H9 (cell line): Measurements from ENCODE around the gene KCNIP3. TPM values are rescaled to one million over a fixed set of nuclear protein-coding genes. Genes with fewer than 3 reads are reported as not detected.

ENCODE experiments used
- DNase-seq: peaks from one replicate; pipeline ENCODE4 v3.0.0-alpha.2; 2017
- H2AFZ ChIP-seq: one replicate; pipeline ENCODE4 v1.6.1; 2013; ENCODE audit warnings: mild to moderate bottlenecking, low read length, control low read depth, moderate library complexity
- H2AK5ac ChIP-seq: 2 replicates; pipeline ENCODE4 v1.6.1; 2013; ENCODE audit warnings: low read length, control low read depth, mixed read lengths; ENCODE audit not compliant: insufficient read length
- H2BK120ac ChIP-seq: one replicate; pipeline ENCODE4 v1.6.1; 2013; ENCODE audit warnings: low read depth, mild to moderate bottlenecking, low read length, control low read depth, inconsistent platforms; ENCODE audit not compliant: poor library complexity, severe bottlenecking
- H2BK12ac ChIP-seq: 2 replicates; pipeline ENCODE4 v1.6.1; 2013; ENCODE audit warnings: low read length, control low read depth, mixed read lengths, low read depth; ENCODE audit not compliant: insufficient read length
- H2BK15ac ChIP-seq: 2 replicates; pipeline ENCODE4 v1.6.1; 2013; ENCODE audit warnings: low read depth, low read length, control low read depth
- H2BK20ac ChIP-seq: one replicate; pipeline ENCODE4 v1.6.1; 2013; ENCODE audit warnings: low read depth, mild to moderate bottlenecking, low read length, control low read depth, inconsistent platforms; ENCODE audit not compliant: poor library complexity, severe bottlenecking
- H2BK5ac ChIP-seq: 2 replicates; pipeline ENCODE4 v1.6.1; 2013; ENCODE audit warnings: low read length, control low read depth, mixed read lengths; ENCODE audit not compliant: insufficient read length
- H3K14ac ChIP-seq: 2 replicates; pipeline ENCODE4 v1.6.1; 2013; ENCODE audit warnings: low read length, control low read depth; ENCODE audit not compliant: insufficient read depth
- H3K18ac ChIP-seq: 2 replicates; pipeline ENCODE4 v1.6.1; 2013; ENCODE audit warnings: low read depth, mild to moderate bottlenecking, mixed read lengths, low read length, control low read depth; ENCODE audit not compliant: insufficient read length
- H3K23ac ChIP-seq: 2 replicates; pipeline ENCODE4 v1.6.1; 2013; ENCODE audit warnings: low read length, control low read depth, mixed read lengths, low read depth; ENCODE audit not compliant: insufficient read length
- H3K23me2 ChIP-seq: 2 replicates; pipeline ENCODE4 v1.6.1; 2013; ENCODE audit warnings: low read depth, mild to moderate bottlenecking, mixed read lengths, low read length, control low read depth; ENCODE audit not compliant: insufficient read length, poor library complexity, severe bottlenecking
- H3K27ac ChIP-seq: 2 replicates; pipeline ENCODE4 v1.5.1; 2013; ENCODE audit warnings: low read length, control low read depth, mixed read lengths, low read depth; ENCODE audit not compliant: insufficient read length
- H3K27me3 ChIP-seq: 2 replicates; pipeline ENCODE4 v1.6.1; 2013; ENCODE audit warnings: low read length, control low read depth, inconsistent platforms; ENCODE audit not compliant: insufficient read depth
- H3K4ac ChIP-seq: 2 replicates; pipeline ENCODE4 v1.6.1; 2013; ENCODE audit warnings: low read depth, mild to moderate bottlenecking, control low read depth, inconsistent platforms, low read length, moderate library complexity
- H3K4me1 ChIP-seq: 2 replicates; pipeline ENCODE4 v1.6.1; 2013; ENCODE audit warnings: low read length, control low read depth, inconsistent platforms; ENCODE audit not compliant: insufficient read depth
- H3K4me2 ChIP-seq: 2 replicates; pipeline ENCODE4 v1.6.1; 2013; ENCODE audit warnings: low read length, control low read depth, mixed read lengths; ENCODE audit not compliant: insufficient read length, insufficient read depth
- H3K56ac ChIP-seq: 2 replicates; pipeline ENCODE4 v1.6.1; 2013; ENCODE audit warnings: low read depth, mild to moderate bottlenecking, mixed read lengths, low read length, control low read depth; ENCODE audit not compliant: insufficient read length
- H3K79me1 ChIP-seq: 2 replicates; pipeline ENCODE4 v1.6.1; 2013; ENCODE audit warnings: low read depth, mild to moderate bottlenecking, moderate library complexity, low read length, control low read depth, inconsistent platforms; ENCODE audit not compliant: insufficient read depth, poor library complexity, severe bottlenecking
- H3K79me2 ChIP-seq: 2 replicates; pipeline ENCODE4 v1.6.1; 2013; ENCODE audit warnings: low read length, control low read depth, inconsistent platforms; ENCODE audit not compliant: insufficient read depth
- H3K9ac ChIP-seq: 2 replicates; pipeline ENCODE4 v1.6.1; 2013; ENCODE audit warnings: low read length, control low read depth, mixed read lengths; ENCODE audit not compliant: insufficient read length; ENCODE audit errors: extremely low read depth
- H3K9me3 ChIP-seq: one replicate; pipeline ENCODE4 v1.6.1; 2013; ENCODE audit warnings: low read depth, low read length, inconsistent platforms; ENCODE audit not compliant: control insufficient read depth
- H3T11ph ChIP-seq: one replicate; pipeline ENCODE4 v1.6.1; 2013; ENCODE audit warnings: mild to moderate bottlenecking, low read length, control low read depth, inconsistent platforms
- H4K20me1 ChIP-seq: one replicate; pipeline ENCODE4 v1.6.1; 2013; ENCODE audit not compliant: control insufficient read depth, insufficient read length, insufficient read depth
- H4K5ac ChIP-seq: 2 replicates; pipeline ENCODE4 v1.6.1; 2013; ENCODE audit warnings: low read depth, mild to moderate bottlenecking, mixed read lengths, low read length, control low read depth; ENCODE audit not compliant: insufficient read length
- H4K8ac ChIP-seq: replicated peaks from 2 replicates; pipeline ENCODE4 v1.6.1; 2013; ENCODE audit warnings: low read length, control low read depth, mixed read lengths, low read depth; ENCODE audit not compliant: insufficient read length
- H4K91ac ChIP-seq: 2 replicates; pipeline ENCODE4 v1.6.1; 2013; ENCODE audit warnings: low read depth, mild to moderate bottlenecking, moderate library complexity, mixed read lengths, low read length, control low read depth; ENCODE audit not compliant: insufficient read length
- H3K27ac Mint-ChIP-seq, 3 experiments: 2 replicates in 2 of 3; 3 replicates in 1 of 3; pipeline ENCODE4 v1.8.0; 2020 to 2021; ENCODE audit warnings: mixed read lengths in 3 of 3, mild to moderate bottlenecking in 1 of 3, moderate library complexity in 1 of 3
- H3K27me3 Mint-ChIP-seq: 2 replicates; pipeline ENCODE4 v1.8.0; 2021; ENCODE audit warnings: low read depth, mild to moderate bottlenecking, moderate library complexity, mixed read lengths
- H3K36me3 Mint-ChIP-seq, 3 experiments: 2 replicates in 2 of 3; 3 replicates in 1 of 3; pipeline ENCODE4 v1.8.0; 2020 to 2021; ENCODE audit warnings: low read depth in 3 of 3, mixed read lengths in 3 of 3; ENCODE audit not compliant: insufficient read depth in 1 of 3
- H3K4me1 Mint-ChIP-seq, 2 experiments: 2 replicates each; pipeline ENCODE4 v1.8.0; 2020; ENCODE audit warnings: mixed read lengths in 2 of 2
- H3K4me3 Mint-ChIP-seq, 2 experiments: 2 replicates in 1 of 2; 3 replicates in 1 of 2; pipeline ENCODE4 v1.8.0; 2020 to 2021; ENCODE audit warnings: mild to moderate bottlenecking in 2 of 2, mixed read lengths in 2 of 2, moderate library complexity in 1 of 2
- H3K9me3 Mint-ChIP-seq, 2 experiments: 2 replicates in 1 of 2; 3 replicates in 1 of 2; pipeline ENCODE4 v1.8.0; 2020; ENCODE audit warnings: mild to moderate bottlenecking in 2 of 2, mixed read lengths in 2 of 2, moderate library complexity in 1 of 2
- WGBS: extraction: QIAGEN DNeasy Blood & Tissue Kit; methylation state at CpG from one replicate; pipeline ENCODE4 v1.1.7; 2013; ENCODE audit warnings: missing lambda C conversion rate, low lambda C conversion rate, mixed read lengths; ENCODE audit not compliant: insufficient read length; ENCODE audit errors: extremely low coverage; 5-methylcytosine and 5-hydroxymethylcytosine counted together
- total RNA-seq: library from RNA; stranded (reverse); gene quantifications from 2 replicates; pipeline ENCODE4 v1.2.1, GENCODE V29; 2021
- TF ChIP-seq, protein P1 (sequence below): fragments of 200-600 bp; sonication (generic); conservative IDR thresholded peaks from 3 replicates; pipeline ENCODE4 v1.8.0; 2021; ENCODE audit warnings: antibody characterized with exemption, mild to moderate bottlenecking

Gene KCNIP3
- total RNA-seq, 1 experiment from 2014 or later = 1.5 TPM

DNA sequence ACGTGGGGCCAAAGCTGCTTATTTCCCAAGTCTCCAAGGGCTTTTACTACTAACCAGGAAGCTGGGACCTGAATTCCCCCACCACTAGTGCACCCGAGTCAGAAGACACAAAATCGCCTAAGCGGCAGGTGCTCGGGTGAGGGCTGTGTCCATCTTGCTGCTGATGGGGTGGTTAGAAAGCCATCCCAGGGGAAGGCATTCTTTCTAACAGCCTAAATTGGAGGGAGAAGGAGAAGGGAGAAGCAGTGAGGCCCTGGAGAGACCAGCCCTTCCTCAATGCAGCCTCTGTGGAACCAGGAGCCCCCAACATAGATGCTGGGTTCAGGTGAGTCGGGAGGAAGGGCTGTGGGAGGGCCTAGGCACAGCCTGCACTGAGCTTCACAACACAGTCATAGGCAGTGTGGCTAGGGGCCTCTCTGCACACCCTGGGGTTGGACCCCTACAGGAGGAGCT, 24.8 kb upstream of the KCNIP3 start:
- no peak overlapping the region for H2BK12ac ChIP-seq
- no peak overlapping the region for H4K8ac ChIP-seq
- no peaks in the 10 kb centered on the region for H3K79me1 ChIP-seq
- no peak overlapping the region for H2BK15ac ChIP-seq
- no peak overlapping the region for H3K14ac ChIP-seq
- H3K79me2 ChIP-seq = no peaks in the 10 kb centered on the region
- no peak overlapping the region for H4K5ac ChIP-seq
- no peak overlapping the region for H3K27ac ChIP-seq
- no peak overlapping the region for H2BK5ac ChIP-seq
- Mint-ChIP-seq H3K9me3 (no peaks in the 10 kb centered on the region; a peak in 1 of 5 replicates), H3K4me1 (peaks cover 19 to 27% of the 10 kb centered on the region in 2 experiments), H3K36me3 (no peaks in the 10 kb centered on the region; a peak in 1 of 7 replicates), H3K27ac (no peak overlapping the region; a peak in 1 of 7 replicates), H3K27me3 (no peaks in the 10 kb centered on the region), H3K4me3 (no peak overlapping the region)
- H3K4me2 ChIP-seq = no peak overlapping the region
- no peak overlapping the region for H3K56ac ChIP-seq
- no peaks in the 10 kb centered on the region for H3K27me3 ChIP-seq
- H3K23ac ChIP-seq = no peak overlapping the region
- no peak overlapping the region for H3K18ac ChIP-seq
- H3K4ac ChIP-seq = no peak overlapping the region
- peak; percentile 12 for DNase-seq
- no CpG with 5 or more reads among the region's 6 CpGs for whole genome bisulfite sequencing
- H2AK5ac ChIP-seq = no peak overlapping the region
- TF ChIP-seq, protein P1, sequence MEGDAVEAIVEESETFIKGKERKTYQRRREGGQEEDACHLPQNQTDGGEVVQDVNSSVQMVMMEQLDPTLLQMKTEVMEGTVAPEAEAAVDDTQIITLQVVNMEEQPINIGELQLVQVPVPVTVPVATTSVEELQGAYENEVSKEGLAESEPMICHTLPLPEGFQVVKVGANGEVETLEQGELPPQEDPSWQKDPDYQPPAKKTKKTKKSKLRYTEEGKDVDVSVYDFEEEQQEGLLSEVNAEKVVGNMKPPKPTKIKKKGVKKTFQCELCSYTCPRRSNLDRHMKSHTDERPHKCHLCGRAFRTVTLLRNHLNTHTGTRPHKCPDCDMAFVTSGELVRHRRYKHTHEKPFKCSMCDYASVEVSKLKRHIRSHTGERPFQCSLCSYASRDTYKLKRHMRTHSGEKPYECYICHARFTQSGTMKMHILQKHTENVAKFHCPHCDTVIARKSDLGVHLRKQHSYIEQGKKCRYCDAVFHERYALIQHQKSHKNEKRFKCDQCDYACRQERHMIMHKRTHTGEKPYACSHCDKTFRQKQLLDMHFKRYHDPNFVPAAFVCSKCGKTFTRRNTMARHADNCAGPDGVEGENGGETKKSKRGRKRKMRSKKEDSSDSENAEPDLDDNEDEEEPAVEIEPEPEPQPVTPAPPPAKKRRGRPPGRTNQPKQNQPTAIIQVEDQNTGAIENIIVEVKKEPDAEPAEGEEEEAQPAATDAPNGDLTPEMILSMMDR = no peak
- no peak overlapping the region for H3T11ph ChIP-seq
- H2AFZ ChIP-seq = no peak overlapping the region
- H3K9ac ChIP-seq = no peak overlapping the region
- no peaks in the 10 kb centered on the region for H3K23me2 ChIP-seq
- no peaks in the 10 kb centered on the region for H4K20me1 ChIP-seq
- H2BK120ac ChIP-seq = no peak overlapping the region
- no peak overlapping the region for H2BK20ac ChIP-seq
- H4K91ac ChIP-seq = no peak overlapping the region
- no peaks in the 10 kb centered on the region; the same call in 1 of the 2 replicates for H3K4me1 ChIP-seq
- H3K9me3 ChIP-seq = no peaks in the 10 kb centered on the region
